CD4-positive, alpha-beta T cell (primary cell): ENCODE results near the gene GSK3B. TPM values are rescaled to one million over a fixed set of nuclear protein-coding genes. Genes with fewer than 3 reads are reported as not detected.

Source experiments
- ATAC-seq: fragments of 200-7000 bp; cut with Tn5 transposase; one replicate; pipeline ENCODE4 v1.10.0; 2022; ENCODE audit warnings: mild to moderate bottlenecking; ENCODE audit not compliant: poor library complexity
- CTCF ChIA-PET: fragments of 350-600 bp; sonication (Branson Sonifier 250); formaldehyde crosslinking; loops from one replicate; lab custom pipeline; 2021; ENCODE audit warnings: antibody characterized with exemption, inconsistent platforms; lab: Charles Lee
- POLR2A ChIA-PET: fragments of 350-600 bp; sonication (Branson Sonifier 250); formaldehyde crosslinking; loops from one replicate; lab custom pipeline; 2021; ENCODE audit warnings: antibody characterized with exemption, inconsistent platforms; lab: Charles Lee
- DNase-seq, 14 experiments: peaks; one replicate each; pipeline ENCODE4 v3.0.0-alpha.2; 2013 to 2020; ENCODE audit warnings: mixed read lengths in 2 of 14
- H3K27ac ChIP-seq, 2 donors: one replicate each; pipeline versions ENCODE4 v1.5.1 to v1.7.0; 2013; ENCODE audit warnings: low read length in 2 of 2, low read depth in 1 of 2, mild to moderate bottlenecking in 1 of 2
- H3K27me3 ChIP-seq, 2 experiments: 1 replicate in 1 of 2; 2 replicates in 1 of 2; pipeline versions ENCODE4 v1.6.1 to v1.7.0; 2013; ENCODE audit warnings: low read length in 2 of 2, control low read depth in 1 of 2, mild to moderate bottlenecking in 1 of 2, moderate library complexity in 1 of 2; ENCODE audit not compliant: insufficient read depth in 2 of 2, control insufficient read depth in 1 of 2
- H3K36me3 ChIP-seq: one replicate; pipeline ENCODE4 v1.6.1; 2013; ENCODE audit warnings: low read length, control low read depth; ENCODE audit not compliant: insufficient read depth
- H3K4me1 ChIP-seq: one replicate; pipeline ENCODE4 v1.6.1; 2013; ENCODE audit warnings: low read length, control low read depth; ENCODE audit not compliant: insufficient read depth
- H3K4me3 ChIP-seq: one replicate; pipeline ENCODE4 v1.5.1; 2013; ENCODE audit warnings: mild to moderate bottlenecking, low read length, moderate library complexity
- H3K9me3 ChIP-seq, 2 experiments: 1 replicate in 1 of 2; 2 replicates in 1 of 2; pipeline versions ENCODE4 v1.6.1 to v1.7.0; 2013; ENCODE audit warnings: low read length in 2 of 2, mild to moderate bottlenecking in 2 of 2, control low read depth in 1 of 2, moderate library complexity in 1 of 2; ENCODE audit not compliant: control insufficient read depth in 1 of 2, insufficient read depth in 1 of 2
- H3K27ac Mint-ChIP-seq: one replicate; pipeline ENCODE4 v1.8.0; 2020; ENCODE audit warnings: mixed read lengths
- H3K27me3 Mint-ChIP-seq: one replicate; pipeline ENCODE4 v1.8.0; 2021; ENCODE audit warnings: mixed read lengths
- H3K36me3 Mint-ChIP-seq: one replicate; pipeline ENCODE4 v1.8.0; 2021; ENCODE audit warnings: low read depth, mixed read lengths
- H3K4me1 Mint-ChIP-seq: one replicate; pipeline ENCODE4 v1.8.0; 2021; ENCODE audit warnings: low read depth, mixed read lengths
- H3K4me3 Mint-ChIP-seq: one replicate; pipeline ENCODE4 v1.8.0; 2020; ENCODE audit warnings: mild to moderate bottlenecking, mixed read lengths
- H3K9me3 Mint-ChIP-seq: one replicate; pipeline ENCODE4 v1.8.0; 2020; ENCODE audit warnings: mixed read lengths
- CTCF ChIP-seq: fragments of 200-600 bp; IDR thresholded peaks from one replicate; pipeline ENCODE4 v1.8.0; 2022; ENCODE audit warnings: antibody characterized with exemption, mild to moderate bottlenecking
- intact Hi-C, 2 experiments: fragments of 100-400 bp; cut with DNase I in 1 of 2; cut with micrococcal nuclease in 1 of 2; formaldehyde crosslinking; loops; one replicate each; pipeline versions ENCODE4 v1.15.1 to v1.9.0; 2023 to 2025; cut with DNase I, micrococcal nuclease
- total RNA-seq, 174 experiments: library from RNA in 2 of 174; stranded (reverse) in 2 of 174; gene quantifications; one replicate each; pipeline ENCODE4 v1.2.3 and lab custom pipeline; 2021 to 2026

The GSK3B gene
- total RNA-seq, 2 experiments from 2014 or later, result 27.9 to 29.1 TPM

- no peak for DNase-seq
- Mint-ChIP-seq H3K36me3 (peaks cover 29% of the 10 kb centered on the region), H3K9me3 (peaks cover 3% of the 10 kb centered on the region), H3K27ac (peak overlapping the region; percentile 48), H3K4me1 (peaks cover 77% of the 10 kb centered on the region), H3K4me3 (no peak overlapping the region), H3K27me3 (no peaks in the 10 kb centered on the region)
- no peak overlapping the region for H3K27ac ChIP-seq
- H3K4me3 ChIP-seq, result no peak overlapping the region
- H3K4me1 ChIP-seq, result peaks cover 20% of the 10 kb centered on the region
- no peaks in the 10 kb centered on the region for H3K27me3 ChIP-seq
- intact Hi-C loops, result loop anchor here in 1 of 2 experiments (2.0 to 10.0 kb wide), 2 partner anchors 46 to 786 kb away; partner anchors contain the start of gene ARHGAP31
- CTCF ChIA-PET, result no interaction called here
- H3K36me3 ChIP-seq, result no peaks in the 10 kb centered on the region
- peaks cover 0 to 4% of the 10 kb centered on the region in 2 experiments for H3K9me3 ChIP-seq
- POLR2A ChIA-PET, result no interaction called here
- no peak for ATAC-seq
- TF ChIP-seq CTCF, result no peak
These were observed 13.4 kb downstream of the GSK3B start for GRCh38 chr3:120080836-120081235.

GRCh38 chr3:120077731-120078130, 16.5 kb downstream of the GSK3B start:
- no peaks in the 10 kb centered on the region for H3K27me3 ChIP-seq
- H3K36me3 Mint-ChIP-seq, result peaks cover 54% of the 10 kb centered on the region
- no peak overlapping the region for H3K27ac ChIP-seq
- peaks cover 0 to 4% of the 10 kb centered on the region in 2 experiments for H3K9me3 ChIP-seq
- DNase-seq (no peak), ATAC-seq (no peak)
- H3K27ac Mint-ChIP-seq, result peak overlapping the region; percentile 15
- H3K4me3 ChIP-seq, result no peak overlapping the region
- H3K27me3 Mint-ChIP-seq, result no peaks in the 10 kb centered on the region
- intact Hi-C loops, result no loop called here
- peaks cover 81% of the 10 kb centered on the region for H3K4me1 Mint-ChIP-seq
- no peaks in the 10 kb centered on the region for H3K36me3 ChIP-seq
- peaks cover 5% of the 10 kb centered on the region for H3K9me3 Mint-ChIP-seq
- no peak for TF ChIP-seq CTCF
- ChIA-PET POLR2A (no interaction called here), CTCF (no interaction called here)
- H3K4me1 ChIP-seq, result peaks cover 21% of the 10 kb centered on the region
- no peak overlapping the region for H3K4me3 Mint-ChIP-seq

- DNase-seq, result peak in 3 of 14 experiments; percentile 6 to 21 (median 16)
- H3K36me3 ChIP-seq, result no peaks in the 10 kb centered on the region
These were observed 21.3 kb downstream of the GSK3B start for GRCh38 chr3:120072867-120073525.

More at GRCh38 chr3:120072867-120073525, 21.3 kb downstream of the GSK3B start:
- no peak overlapping the region for H3K27ac ChIP-seq
- H3K27ac Mint-ChIP-seq, result peak overlapping the region; percentile 55
- no peaks in the 10 kb centered on the region for H3K27me3 Mint-ChIP-seq
- H3K4me3 Mint-ChIP-seq, result no peak overlapping the region
- ChIA-PET CTCF (interaction anchor here (0.8 to 1.9 kb wide), 3 partner anchors 9 to 74 kb away, joined by 3 to 8 read pairs (median 4); no protein-coding TSS in a partner anchor), POLR2A (interaction anchor here (1.0 to 1.2 kb wide), 2 partner anchors 22 to 23 kb away, joined by 4 read pairs; partner anchors contain the start of gene GSK3B)
- no peak for ATAC-seq
- peaks cover 0 to 4% of the 10 kb centered on the region in 2 experiments for H3K9me3 ChIP-seq
- peaks cover 7% of the 10 kb centered on the region for H3K4me1 ChIP-seq
- TF ChIP-seq CTCF, result no peak
- H3K4me3 ChIP-seq, result no peak overlapping the region
- H3K9me3 Mint-ChIP-seq, result peaks cover 5% of the 10 kb centered on the region
- peaks cover 49% of the 10 kb centered on the region for H3K36me3 Mint-ChIP-seq
- peaks cover 77% of the 10 kb centered on the region for H3K4me1 Mint-ChIP-seq
- H3K27me3 ChIP-seq, result no peaks in the 10 kb centered on the region
- intact Hi-C loops, result no loop called here
